ENCODE measurements around the gene RGMA. TPM values are rescaled to one million over a fixed set of nuclear protein-coding genes. Genes with fewer than 3 reads are reported as not detected.
"Not testable (repeated sequence)": the region's sequence is repeated elsewhere in the genome, so short reads cannot be mapped to it uniquely, and the experiment has no call there.

RGMA gene
- total RNA-seq, 1 donor from 2014 or later, result not detected

DNA sequence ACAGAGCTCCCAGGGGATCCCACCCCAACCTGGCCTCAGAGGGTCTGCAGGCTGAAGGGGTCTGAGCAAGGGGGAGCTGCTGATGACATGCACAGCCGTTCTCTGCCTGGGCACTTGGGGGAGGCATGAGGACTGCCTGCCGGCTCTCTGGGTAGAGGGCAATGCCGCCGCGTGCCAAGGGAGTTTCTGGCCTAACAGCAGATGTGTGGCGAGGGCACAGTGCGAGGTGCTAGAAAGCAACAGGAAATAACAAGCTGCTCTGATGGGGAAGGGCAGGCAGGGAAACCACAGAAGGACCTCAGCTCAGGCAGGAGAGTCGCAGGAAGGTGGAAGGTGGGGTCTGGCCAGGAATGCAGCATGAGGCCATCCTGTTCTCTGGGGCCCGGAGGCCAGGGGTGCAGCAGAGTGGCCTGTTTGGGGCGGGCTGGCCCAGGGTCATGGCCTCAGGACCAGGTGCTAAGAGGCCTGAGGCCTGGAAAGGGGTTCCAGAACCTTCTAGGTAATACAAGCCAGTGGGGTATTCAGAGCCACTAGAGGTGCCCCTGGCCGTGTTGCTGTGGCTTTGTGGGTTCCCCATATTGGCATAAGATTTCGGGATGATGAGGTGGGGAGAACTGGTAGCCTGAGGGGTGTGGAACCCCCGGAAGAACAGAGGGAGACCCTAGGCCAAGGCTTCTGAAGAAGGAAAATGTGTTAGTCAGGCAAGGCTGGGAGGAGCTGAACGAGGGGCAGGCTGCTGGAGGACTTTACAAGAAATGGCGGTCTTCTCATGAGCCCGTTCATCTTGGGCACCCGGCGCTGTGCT lies 41.2 kb downstream of the RGMA start:
- Mint-ChIP-seq H3K4me3 (ENCODE audit: low read depth) (no peak overlapping the region), H3K36me3 (ENCODE audit: low read depth) (no peaks in the 10 kb centered on the region), H3K27me3 (ENCODE audit: low read depth) (peaks cover 6% of the 10 kb centered on the region), H3K4me1 (ENCODE audit: low read depth) (peaks cover 5% of the 10 kb centered on the region), H3K27ac (no peak overlapping the region), H3K9me3 (peaks cover 7% of the 10 kb centered on the region)
- no peak for DNase-seq (ENCODE audit: low spot score)
- intact Hi-C loops (cut with micrococcal nuclease), result no loop called here

DNA sequence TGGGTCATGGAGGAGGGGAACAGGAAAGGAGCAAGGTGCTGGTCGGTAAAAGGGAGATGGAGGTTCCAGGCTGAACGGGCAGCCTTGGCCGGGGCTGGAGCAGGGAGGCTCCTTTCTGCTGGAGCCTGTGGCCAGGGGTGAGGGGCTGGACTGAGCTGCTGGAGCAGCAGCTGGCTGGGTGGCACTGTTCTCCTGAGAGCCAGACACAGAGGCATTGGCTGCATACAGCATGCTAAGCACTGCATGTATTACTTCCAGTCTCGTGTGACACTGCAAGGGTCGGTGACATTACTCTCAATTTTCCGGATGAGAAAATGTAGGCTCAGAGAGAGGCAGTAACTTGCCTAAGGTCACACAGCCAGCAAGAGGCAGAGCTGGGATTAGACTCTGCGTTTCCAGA lies 42.3 kb downstream of the RGMA start:
- no peak for DNase-seq (ENCODE audit: low spot score)
- Mint-ChIP-seq H3K27ac (no peak overlapping the region), H3K4me3 (ENCODE audit: low read depth) (no peak overlapping the region), H3K36me3 (ENCODE audit: low read depth) (no peaks in the 10 kb centered on the region), H3K27me3 (ENCODE audit: low read depth) (peaks cover 6% of the 10 kb centered on the region), H3K9me3 (peaks cover 7% of the 10 kb centered on the region), H3K4me1 (ENCODE audit: low read depth) (peaks cover 5% of the 10 kb centered on the region)
- intact Hi-C loops (cut with micrococcal nuclease), result no loop called here

DNA sequence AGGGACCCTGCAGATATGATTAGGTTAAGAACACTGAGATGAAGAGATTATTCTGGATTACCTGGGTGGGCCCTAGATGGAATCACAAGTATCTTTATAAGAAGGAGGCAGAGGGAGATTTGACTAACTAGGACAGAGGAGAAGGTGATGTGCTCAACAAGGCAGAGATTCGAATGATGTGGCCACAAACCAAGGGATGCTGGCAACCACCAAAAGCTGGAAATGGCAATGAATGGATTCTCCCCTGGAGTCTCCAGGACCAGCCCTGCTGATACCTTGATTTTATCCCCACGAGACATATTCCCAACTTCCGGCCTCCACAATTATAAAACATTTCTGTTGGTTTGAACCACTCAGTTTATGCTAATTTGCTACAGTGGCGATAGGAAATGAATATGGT lies 42.9 kb downstream of the RGMA start:
- peaks cover 7% of the 10 kb centered on the region for H3K9me3 Mint-ChIP-seq
- H3K4me3 Mint-ChIP-seq (ENCODE audit: low read depth), result no peak overlapping the region
- DNase-seq (ENCODE audit: low spot score), result no peak
- H3K4me1 Mint-ChIP-seq (ENCODE audit: low read depth), result peaks cover 5% of the 10 kb centered on the region
- intact Hi-C loops (cut with micrococcal nuclease), result no loop called here
- H3K27ac Mint-ChIP-seq, result no peak overlapping the region
- no peaks in the 10 kb centered on the region for H3K36me3 Mint-ChIP-seq (ENCODE audit: low read depth)
- H3K27me3 Mint-ChIP-seq (ENCODE audit: low read depth), result peaks cover 6% of the 10 kb centered on the region

DNA sequence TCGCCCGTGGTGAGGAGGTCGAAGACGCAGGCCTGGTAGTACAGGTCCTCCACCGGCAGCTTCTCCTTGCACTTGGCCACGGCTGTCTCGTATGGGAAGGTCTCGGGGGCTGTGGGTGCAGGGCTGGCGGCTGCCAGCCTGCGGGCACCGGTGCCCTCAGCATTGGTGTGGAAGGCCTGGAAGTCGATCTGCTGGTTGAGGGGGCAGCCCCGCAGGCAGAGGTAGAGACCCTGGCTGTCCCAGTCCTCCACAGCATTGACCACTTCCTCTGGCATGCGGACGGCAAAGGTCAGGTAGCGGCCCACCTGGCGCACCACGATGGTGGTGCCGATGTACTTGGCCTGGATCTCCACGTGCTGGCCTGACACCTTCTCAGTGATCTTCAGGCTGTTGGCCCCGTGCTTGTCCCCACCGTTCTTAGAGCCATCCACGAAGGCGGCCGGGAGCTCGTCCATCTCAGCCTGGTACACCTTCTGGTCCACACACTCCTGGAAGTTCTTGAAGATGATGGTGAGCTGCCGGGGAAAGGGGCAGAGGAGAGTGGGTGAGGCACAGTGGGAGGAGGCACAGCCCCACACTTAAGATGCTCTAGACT lies 43.7 kb downstream of the RGMA start:
- H3K4me3 Mint-ChIP-seq (ENCODE audit: low read depth), result no peak overlapping the region
- no peak for DNase-seq (ENCODE audit: low spot score)
- peaks cover 7% of the 10 kb centered on the region for H3K9me3 Mint-ChIP-seq
- H3K27me3 Mint-ChIP-seq (ENCODE audit: low read depth), result peaks cover 6% of the 10 kb centered on the region
- no peaks in the 10 kb centered on the region for H3K36me3 Mint-ChIP-seq (ENCODE audit: low read depth)
- intact Hi-C loops (cut with micrococcal nuclease), result no loop called here
- H3K27ac Mint-ChIP-seq, result no peak overlapping the region
- H3K4me1 Mint-ChIP-seq (ENCODE audit: low read depth), result peaks cover 5% of the 10 kb centered on the region

DNA sequence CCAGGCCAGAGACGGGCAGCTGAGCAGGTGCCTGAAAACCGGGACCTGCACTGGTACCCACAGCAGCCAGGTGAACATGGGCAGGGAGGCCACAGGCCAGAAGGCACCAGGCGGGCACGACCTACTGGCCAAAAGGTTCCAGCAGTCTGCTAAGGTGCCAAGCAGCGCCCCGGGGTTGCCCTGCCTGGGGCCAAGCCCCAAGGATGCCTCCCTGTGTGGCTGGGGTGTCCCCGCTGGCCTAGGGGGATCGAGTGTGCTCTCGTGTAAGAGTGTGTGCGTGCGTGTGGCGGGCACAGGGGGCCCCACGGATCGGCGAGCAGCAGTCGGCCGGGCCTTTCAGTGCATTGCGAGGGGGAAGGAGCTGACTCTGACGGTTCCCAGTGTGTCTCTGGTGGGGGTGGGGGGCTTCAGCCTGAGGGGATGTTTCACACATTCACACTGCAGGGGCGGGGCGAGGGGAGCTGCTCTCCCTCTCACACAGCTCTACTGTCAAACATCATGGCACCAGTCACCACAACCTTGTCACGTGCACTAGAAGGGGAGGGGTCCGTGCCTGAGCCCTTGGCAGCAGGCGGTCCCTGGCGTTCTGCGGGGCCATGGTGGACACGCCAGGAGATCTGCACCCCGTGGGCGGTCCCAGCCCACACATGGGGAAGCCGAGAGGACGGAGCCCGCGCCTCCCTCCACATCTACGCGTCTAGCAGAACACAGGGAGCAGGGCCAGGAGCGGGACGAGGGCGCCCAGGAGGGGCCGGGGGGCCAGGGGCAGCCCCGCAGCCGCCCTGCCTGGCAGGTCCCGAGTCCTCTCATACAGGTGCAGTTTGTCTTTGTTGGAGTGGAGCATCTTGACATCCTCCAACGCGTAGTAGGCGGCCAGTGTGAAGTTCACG lies 44.5 kb downstream of the RGMA start:
- intact Hi-C loops (cut with micrococcal nuclease), result no loop called here
- Mint-ChIP-seq H3K27me3 (ENCODE audit: low read depth) (peaks cover 6% of the 10 kb centered on the region), H3K9me3 (peaks cover 7% of the 10 kb centered on the region)

DNA sequence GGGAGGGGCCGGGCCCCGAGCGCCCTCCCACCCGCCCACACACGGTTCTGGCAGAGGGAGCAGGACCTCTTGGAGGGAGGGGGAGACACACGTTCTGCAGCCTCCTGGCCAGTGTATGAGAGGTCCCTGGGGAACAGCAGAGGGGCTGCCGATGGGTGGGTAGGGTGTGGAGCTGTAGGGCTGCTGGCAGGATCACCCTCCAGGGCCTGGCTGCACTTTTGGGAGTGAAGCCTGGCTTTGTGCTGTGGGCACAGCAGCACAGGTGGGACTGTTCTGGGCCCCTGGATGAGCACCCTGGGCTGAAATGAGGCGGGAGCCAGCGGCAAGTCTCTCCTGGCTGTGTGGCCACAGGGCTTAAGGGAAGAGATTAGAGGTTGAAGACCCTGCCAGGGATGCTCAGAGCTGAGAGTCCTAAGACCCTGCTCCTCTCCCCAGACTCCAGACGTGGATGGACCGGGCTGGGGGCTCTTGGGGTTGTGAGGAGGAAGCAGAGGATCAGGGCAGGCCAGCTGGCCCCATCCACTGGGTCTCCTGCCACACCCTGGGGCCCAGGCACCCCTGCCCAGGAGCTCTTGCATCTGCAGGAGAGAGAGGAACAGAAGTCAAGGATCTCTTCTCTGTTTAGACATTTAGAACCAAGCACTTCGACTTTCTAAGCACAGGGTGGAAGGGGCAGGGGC lies 45.2 kb downstream of the RGMA start:
- no peak overlapping the region for H3K27ac Mint-ChIP-seq
- peaks cover 7% of the 10 kb centered on the region for H3K9me3 Mint-ChIP-seq
- intact Hi-C loops (cut with micrococcal nuclease), result no loop called here
- peaks cover 6% of the 10 kb centered on the region for H3K27me3 Mint-ChIP-seq (ENCODE audit: low read depth)
- H3K4me3 Mint-ChIP-seq (ENCODE audit: low read depth), result no peak overlapping the region
- peaks cover 5% of the 10 kb centered on the region for H3K4me1 Mint-ChIP-seq (ENCODE audit: low read depth)
- H3K36me3 Mint-ChIP-seq (ENCODE audit: low read depth), result no peaks in the 10 kb centered on the region
- no peak for DNase-seq (ENCODE audit: low spot score)

More for the DNA sequence above, 44.5 kb downstream of the RGMA start:
- DNase-seq (ENCODE audit: low spot score), result no peak
- no peak overlapping the region for H3K4me3 Mint-ChIP-seq (ENCODE audit: low read depth)
- no peak overlapping the region for H3K27ac Mint-ChIP-seq
- no peaks in the 10 kb centered on the region for H3K36me3 Mint-ChIP-seq (ENCODE audit: low read depth)
- peaks cover 5% of the 10 kb centered on the region for H3K4me1 Mint-ChIP-seq (ENCODE audit: low read depth)

DNA sequence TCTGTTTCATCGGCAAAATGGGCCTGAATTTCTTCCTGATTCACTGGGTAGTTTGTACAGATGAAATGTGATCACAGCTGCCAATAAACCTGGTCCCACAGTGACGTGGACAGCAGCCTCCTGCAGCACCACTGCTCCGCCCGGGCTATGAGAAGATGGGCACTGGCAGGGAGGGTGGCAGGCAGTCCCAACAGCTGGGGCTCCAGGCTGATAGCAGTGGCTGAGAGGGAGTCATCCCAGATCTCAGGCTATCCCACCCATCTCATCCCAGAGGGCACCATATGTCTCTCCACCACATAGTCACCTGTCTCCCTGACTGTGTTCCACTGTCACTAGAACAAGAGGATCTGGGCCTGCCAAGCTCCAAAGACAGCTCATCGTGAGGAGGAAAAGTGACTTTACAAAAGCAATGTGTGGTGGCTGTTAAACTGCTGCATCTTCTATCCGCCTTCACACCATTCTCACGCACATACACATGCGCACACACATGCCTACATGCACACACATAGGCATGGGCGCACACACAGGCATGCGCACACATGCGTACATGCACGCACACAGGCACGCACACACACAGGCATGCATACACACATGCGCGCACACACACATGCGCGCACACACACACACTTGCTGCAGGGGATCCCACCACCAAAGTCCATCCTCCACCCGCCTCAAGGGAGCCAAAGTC lies 46.2 kb downstream of the RGMA start:
- Mint-ChIP-seq H3K27me3 (ENCODE audit: low read depth) (peaks cover 4% of the 10 kb centered on the region), H3K4me1 (ENCODE audit: low read depth) (peaks cover 3% of the 10 kb centered on the region), H3K36me3 (ENCODE audit: low read depth) (no peaks in the 10 kb centered on the region), H3K27ac (no peak overlapping the region), H3K4me3 (ENCODE audit: low read depth) (no peak overlapping the region), H3K9me3 (peaks cover 7% of the 10 kb centered on the region)
- intact Hi-C loops (cut with micrococcal nuclease), result no loop called here
- DNase-seq (ENCODE audit: low spot score), result no peak

DNA sequence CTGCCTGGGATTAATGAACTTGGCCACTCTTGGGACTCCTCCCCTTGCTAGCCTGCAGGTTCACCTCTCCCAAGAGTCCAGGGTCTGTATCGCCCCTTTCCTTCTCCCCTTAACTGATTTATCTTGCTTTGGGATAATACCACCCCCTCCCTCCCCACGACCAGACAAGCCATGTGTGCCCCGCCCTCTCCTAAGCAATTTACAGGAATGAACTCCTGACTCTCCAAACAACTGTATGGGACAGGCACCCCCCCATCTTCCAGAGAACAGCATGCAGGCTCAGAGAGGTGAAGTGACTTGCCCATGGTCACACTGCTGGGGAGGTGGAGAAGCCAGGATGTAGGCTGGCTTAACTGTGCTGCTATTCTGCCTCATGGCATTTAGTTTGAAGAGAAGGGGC lies 46.8 kb downstream of the RGMA start:
- no peak overlapping the region for H3K4me3 Mint-ChIP-seq (ENCODE audit: low read depth)
- H3K36me3 Mint-ChIP-seq (ENCODE audit: low read depth), result no peaks in the 10 kb centered on the region
- intact Hi-C loops (cut with micrococcal nuclease), result no loop called here
- peaks cover 4% of the 10 kb centered on the region for H3K27me3 Mint-ChIP-seq (ENCODE audit: low read depth)
- peaks cover 7% of the 10 kb centered on the region for H3K9me3 Mint-ChIP-seq
- no peak overlapping the region for H3K27ac Mint-ChIP-seq
- DNase-seq (ENCODE audit: low spot score), result no peak
- H3K4me1 Mint-ChIP-seq (ENCODE audit: low read depth), result no peaks in the 10 kb centered on the region

DNA sequence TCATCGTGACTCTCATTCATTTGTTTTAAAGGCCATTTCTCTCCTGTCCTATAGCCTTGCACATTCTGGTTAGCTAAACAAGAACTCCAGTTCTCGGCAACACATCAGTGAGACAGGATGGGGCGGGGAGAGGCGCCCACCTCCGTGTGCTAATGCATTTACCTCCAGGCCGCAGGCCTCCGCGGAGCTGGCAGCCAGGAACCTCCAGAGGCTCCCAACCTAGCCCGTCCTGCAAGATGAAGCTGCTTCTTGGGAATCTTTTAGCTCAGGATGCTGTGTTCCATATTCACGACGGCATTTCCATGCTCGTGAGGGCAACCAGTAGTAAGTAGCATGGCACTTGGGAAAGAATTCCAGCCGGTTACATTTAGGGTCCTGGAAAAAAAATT lies 47.9 kb downstream of the RGMA start:
- peaks cover under 1% of the 10 kb centered on the region for H3K4me1 Mint-ChIP-seq (ENCODE audit: low read depth)
- no peak overlapping the region for H3K27ac Mint-ChIP-seq
- intact Hi-C loops (cut with micrococcal nuclease), result no loop called here
- no peaks in the 10 kb centered on the region for H3K36me3 Mint-ChIP-seq (ENCODE audit: low read depth)
- peaks cover 2% of the 10 kb centered on the region for H3K27me3 Mint-ChIP-seq (ENCODE audit: low read depth)
- H3K4me3 Mint-ChIP-seq (ENCODE audit: low read depth), result no peak overlapping the region
- no peak for DNase-seq (ENCODE audit: low spot score)
- peaks cover 4% of the 10 kb centered on the region for H3K9me3 Mint-ChIP-seq

DNA sequence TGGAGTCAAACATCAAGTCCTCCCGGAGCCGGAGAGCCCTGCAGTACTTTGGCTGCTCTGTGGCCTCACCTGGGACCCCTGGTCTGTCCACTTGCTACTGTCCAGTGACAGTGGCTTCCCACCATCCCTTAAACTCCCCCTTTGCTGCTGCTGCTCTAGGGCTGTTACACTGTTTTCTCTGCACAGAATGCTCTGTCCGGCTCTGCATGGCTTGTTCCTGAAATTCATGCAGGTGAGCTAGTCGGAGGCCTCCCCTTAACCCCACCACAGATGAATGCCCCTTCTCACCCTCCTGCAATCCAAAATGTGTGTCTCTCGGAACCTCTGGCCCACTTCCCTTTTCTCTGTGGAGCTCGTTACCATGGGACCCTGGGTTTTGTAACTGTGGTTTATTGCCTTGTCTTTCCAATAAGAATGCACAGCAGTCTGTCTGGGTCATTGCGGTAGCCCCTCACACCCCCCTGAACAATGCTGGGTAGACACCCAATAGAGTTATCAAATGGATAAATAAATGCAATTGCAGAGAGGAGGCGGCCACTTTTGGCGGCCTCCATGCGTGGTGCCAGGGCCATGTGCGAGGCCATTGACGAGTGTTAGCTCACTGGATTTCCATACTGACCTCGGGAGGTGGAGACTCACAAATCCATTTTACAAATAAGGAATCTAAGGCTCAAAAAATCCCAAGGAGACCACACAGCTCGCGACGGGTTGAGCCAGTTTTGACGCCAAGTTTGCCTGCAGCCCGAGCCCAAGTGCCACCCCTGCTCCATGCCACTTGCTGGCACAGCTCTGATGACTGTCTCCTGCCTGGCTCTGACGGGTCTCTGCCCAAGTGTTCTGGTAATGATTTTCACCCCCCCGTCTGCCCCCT lies 48.5 kb downstream of the RGMA start:
- H3K27me3 Mint-ChIP-seq (ENCODE audit: low read depth), result no peaks in the 10 kb centered on the region
- intact Hi-C loops (cut with micrococcal nuclease), result no loop called here
- DNase-seq (ENCODE audit: low spot score), result no peak
- H3K4me3 Mint-ChIP-seq (ENCODE audit: low read depth), result no peak overlapping the region
- H3K36me3 Mint-ChIP-seq (ENCODE audit: low read depth), result no peaks in the 10 kb centered on the region
- H3K9me3 Mint-ChIP-seq, result no peaks in the 10 kb centered on the region
- no peak overlapping the region for H3K27ac Mint-ChIP-seq
- peaks cover 6% of the 10 kb centered on the region for H3K4me1 Mint-ChIP-seq (ENCODE audit: low read depth)

DNA sequence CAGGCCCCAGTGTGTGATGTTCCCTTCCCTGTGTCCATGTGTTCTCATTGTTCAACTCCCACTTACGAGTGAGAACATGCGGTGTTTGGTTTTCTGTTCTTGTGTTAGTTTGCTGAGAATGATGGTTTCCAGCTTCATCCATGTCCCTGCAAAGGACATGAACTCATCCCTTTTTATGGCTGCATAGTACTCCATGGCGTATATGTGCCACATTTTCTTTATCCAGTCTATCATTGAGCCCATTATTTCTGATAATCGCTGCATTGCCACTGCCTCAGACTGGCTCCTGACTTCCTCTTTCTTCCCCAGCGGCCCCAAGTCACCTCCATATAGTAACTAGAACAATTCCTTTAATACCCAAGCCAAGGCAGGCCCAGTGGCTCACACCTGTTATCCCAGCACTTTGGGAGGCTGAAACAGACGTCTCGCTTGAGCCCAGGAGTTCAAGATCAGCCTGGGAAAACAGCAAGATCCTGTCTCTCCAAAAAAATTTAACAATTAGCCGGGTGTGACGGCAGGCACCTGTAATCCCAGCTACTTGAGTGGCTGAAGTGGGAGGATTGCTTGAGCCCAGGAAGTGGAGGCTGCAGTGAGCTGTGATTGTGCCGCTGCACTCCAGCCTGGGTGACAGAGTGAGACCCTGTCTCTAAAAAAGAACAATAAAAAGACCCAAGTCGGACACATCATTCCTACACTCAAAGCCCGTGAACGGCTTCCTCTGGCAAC lies 49.3 kb downstream of the RGMA start:
- H3K27me3 Mint-ChIP-seq (ENCODE audit: low read depth); H3K4me3 Mint-ChIP-seq (ENCODE audit: low read depth); intact Hi-C loops (cut with micrococcal nuclease); DNase-seq (ENCODE audit: low spot score); H3K36me3 Mint-ChIP-seq (ENCODE audit: low read depth); H3K27ac Mint-ChIP-seq; H3K4me1 Mint-ChIP-seq (ENCODE audit: low read depth); H3K9me3 Mint-ChIP-seq: not testable (repeated sequence)
